Stimulated activated CD8-positive, alpha-beta memory T cell treated with anti-CD3 and anti-CD28 coated beads, Interleukin-4, amount 100 ng/mL, for 1 hour (primary cell): ENCODE measurements around the gene HSFX3.
"Not testable (repeated sequence)": the region's sequence is repeated elsewhere in the genome, so short reads cannot be mapped to it uniquely, and the experiment has no call there.

Experiments used
- DNase-seq, 2 donors: peaks; one replicate each; pipeline ENCODE4 v3.0.0-alpha.2; 2020; ENCODE audit warnings: low read depth in 2 of 2, low spot score in 1 of 2

The HSFX3 gene

GRCh38 chrX:149545545-149546543 is 3.9 kb downstream of the HSFX3 start:
- not testable (repeated sequence) for DNase-seq

DNA sequence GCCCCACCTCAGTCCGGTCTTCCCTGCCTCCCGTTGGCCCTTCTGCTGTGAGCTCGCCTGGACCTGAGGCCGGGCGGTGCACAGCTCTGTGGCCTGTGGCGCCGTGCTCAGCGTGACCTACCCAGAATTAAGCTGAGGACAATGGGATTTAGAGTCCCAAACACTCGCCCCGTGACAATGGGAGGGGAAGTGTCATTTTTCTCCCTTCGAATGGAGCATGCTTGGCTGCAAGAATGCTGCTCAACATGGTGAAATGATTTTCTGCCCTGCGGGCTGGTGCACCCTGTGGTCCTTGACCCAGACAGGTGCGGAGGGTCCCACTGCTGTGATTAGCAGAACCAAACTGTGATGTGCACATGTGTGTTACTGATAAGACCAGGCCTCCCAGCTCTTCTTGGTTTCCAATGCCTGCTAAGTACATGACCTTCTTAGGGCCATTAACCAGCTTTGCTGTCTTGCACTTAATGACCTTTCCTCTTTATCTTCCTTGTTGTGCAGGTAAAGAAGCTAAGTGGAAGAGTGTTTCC is 8.1 kb downstream of the HSFX3 start:
- DNase-seq: no peak

- peak; percentile 58 to 65 for DNase-seq
Measured at GRCh38 chrX:149540621-149541520, 8.9 kb downstream of the HSFX3 start, which contains the start of gene EOLA1. Gene EOLA1, plus strand, starts transcription at chrX:149541012. Its CDS starts 4,619 bp downstream, at chrX:149545631.

- peak; percentile 78 to 81 for DNase-seq
Measured at GRCh38 chrX:149540131-149540620, 9.5 kb downstream of the HSFX3 start.

GRCh38 chrX:149539283-149540130 is 10.2 kb downstream of the HSFX3 start:
- peak; percentile 53 to 73 for DNase-seq

DNA sequence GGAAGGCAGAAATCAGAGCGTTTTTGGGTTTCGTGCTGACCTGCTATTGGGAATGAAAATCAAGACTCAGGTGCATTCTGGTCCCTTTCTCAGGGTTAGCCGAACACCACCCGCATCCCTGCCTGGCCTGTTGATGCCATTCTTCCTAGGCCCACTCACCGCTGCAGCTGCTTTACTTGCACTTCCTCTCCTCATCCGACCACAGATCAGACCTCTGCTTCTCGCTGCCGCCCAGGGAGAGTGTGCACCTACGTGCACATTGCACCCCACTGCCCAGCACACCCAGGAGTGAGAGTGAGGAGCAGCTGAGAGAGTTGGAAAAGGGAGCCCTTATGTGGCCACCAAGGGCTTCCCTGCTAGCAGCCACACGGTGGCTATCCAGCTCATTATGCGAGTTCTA is 12.2 kb downstream of the HSFX3 start:
- DNase-seq: not testable (repeated sequence)

GRCh38 chrX:149534926-149535602 is 14.7 kb downstream of the HSFX3 start:
- not testable (repeated sequence) for DNase-seq

DNA sequence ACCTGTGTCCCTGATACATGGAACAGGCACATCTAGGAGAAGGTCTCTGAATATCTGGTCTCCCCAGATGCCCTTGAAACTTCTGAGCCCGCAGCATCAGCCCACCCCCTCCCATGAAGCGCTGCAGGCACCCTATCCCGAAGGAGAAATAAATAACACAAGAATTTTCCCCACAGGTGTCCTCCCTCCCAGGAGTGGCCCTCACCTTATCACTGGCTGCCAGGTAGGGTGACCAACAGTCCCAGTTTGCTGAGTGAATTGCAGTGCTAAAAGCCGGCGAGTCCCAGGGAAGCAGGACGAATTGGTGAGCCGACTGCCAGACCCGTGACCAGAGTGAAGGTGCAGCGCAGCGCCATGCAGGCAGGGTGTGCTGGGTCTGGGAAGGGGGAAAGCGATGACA is 15.7 kb downstream of the HSFX3 start:
- DNase-seq: not testable (repeated sequence)

GRCh38 chrX:149532868-149533267 is 16.9 kb downstream of the HSFX3 start:
- not testable (repeated sequence) for DNase-seq

DNA sequence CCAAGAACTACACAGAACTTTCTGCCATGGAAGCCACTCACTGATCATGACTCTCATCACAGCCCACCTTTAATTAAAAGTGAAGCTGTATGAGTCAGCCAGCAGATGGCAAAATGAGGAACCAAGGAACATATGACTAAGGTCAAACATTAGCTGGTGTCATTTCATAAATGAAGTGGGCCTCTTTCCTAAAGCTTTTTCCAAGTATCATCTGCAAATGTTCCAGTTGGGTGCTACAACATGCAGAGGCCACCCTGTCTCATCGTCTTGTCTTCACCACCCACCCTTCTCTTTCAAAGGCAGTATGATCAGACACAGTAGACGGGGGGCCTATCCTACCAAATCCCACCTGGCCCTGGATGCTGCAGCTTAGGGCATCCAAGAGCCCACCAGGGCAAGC is 18.1 kb downstream of the HSFX3 start:
- DNase-seq: no peak

GRCh38 chrX:149528381-149528780 is 21.3 kb downstream of the HSFX3 start:
- DNase-seq: no peak

GRCh38 chrX:149527705-149528104 is 22.0 kb downstream of the HSFX3 start:
- DNase-seq: no peak

- DNase-seq: not testable (repeated sequence)
Measured at GRCh38 chrX:149526318-149527033, 23.2 kb downstream of the HSFX3 start.

GRCh38 chrX:149525903-149526302 is 23.8 kb downstream of the HSFX3 start:
- DNase-seq: not testable (repeated sequence)

DNA sequence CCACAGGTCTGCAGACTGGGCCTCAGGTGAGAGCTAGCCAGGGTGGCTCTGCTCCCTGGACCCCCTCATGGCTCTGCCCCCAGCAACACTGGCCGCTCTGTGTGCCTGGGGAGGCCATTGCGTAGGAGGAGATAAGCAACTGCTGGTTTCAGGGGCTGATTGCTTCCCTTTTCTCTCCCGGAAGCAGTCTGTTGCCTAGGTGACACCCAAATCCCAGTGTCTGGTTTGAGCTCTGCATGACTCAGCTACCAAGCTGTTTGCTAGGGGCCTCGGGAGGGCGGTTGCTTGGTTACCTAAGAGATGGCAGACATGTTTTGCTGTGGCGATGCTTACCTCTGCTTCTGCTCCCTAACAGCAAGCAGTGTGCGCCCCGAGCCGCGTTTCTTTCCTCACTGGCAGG is 24.3 kb downstream of the HSFX3 start:
- DNase-seq: peak in 1 of 2 donors; percentile 43

GRCh38 chrX:149522916-149523315 is 26.8 kb downstream of the HSFX3 start:
- no peak for DNase-seq

- no peak for DNase-seq
Measured at GRCh38 chrX:149521438-149521837, 28.3 kb downstream of the HSFX3 start.

- not testable (repeated sequence) for DNase-seq
Measured at GRCh38 chrX:149520636-149521277, 29.0 kb downstream of the HSFX3 start.
